ENCODE measurements around the gene CDC5L.

DNA sequence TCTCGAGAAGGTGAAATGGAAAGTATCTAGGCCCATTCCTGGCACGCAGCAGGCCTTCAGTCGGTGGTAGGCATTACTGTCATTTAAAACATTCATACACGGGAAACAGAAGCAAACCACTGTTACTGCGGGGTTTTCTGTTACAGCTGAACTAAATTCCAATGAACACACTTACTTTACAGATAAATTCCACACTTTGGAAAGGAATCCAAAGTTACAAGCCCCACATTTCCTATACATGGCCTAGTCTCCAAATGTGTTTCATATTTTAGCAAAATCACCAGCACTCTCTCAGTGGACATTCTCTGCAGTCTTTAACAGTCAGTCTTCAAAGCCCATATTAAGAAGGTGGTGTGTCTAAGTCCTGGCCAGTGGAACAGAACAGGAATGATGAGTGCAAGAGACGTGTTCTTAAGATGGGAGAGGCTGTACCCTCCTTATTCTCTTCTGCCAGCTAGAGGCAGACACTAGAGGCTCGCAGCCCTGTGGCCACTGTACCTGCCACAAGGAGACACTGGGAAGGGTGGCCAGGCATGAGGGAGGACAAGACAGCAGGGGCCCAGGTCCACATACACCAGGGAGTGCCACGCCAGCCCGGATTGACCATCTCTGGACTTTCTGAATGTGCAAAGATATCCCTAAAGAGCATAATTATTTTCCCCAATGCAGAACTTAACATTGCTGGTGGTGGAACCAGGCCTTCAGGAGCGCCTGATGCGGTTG is 76.4 kb downstream of the CDC5L start:
- TF ChIP-seq, protein P1, sequence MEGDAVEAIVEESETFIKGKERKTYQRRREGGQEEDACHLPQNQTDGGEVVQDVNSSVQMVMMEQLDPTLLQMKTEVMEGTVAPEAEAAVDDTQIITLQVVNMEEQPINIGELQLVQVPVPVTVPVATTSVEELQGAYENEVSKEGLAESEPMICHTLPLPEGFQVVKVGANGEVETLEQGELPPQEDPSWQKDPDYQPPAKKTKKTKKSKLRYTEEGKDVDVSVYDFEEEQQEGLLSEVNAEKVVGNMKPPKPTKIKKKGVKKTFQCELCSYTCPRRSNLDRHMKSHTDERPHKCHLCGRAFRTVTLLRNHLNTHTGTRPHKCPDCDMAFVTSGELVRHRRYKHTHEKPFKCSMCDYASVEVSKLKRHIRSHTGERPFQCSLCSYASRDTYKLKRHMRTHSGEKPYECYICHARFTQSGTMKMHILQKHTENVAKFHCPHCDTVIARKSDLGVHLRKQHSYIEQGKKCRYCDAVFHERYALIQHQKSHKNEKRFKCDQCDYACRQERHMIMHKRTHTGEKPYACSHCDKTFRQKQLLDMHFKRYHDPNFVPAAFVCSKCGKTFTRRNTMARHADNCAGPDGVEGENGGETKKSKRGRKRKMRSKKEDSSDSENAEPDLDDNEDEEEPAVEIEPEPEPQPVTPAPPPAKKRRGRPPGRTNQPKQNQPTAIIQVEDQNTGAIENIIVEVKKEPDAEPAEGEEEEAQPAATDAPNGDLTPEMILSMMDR (optimal IDR thresholded peaks at IDR 0.05 in 1 of 3, IDR thresholded peaks at IDR 0.05 in 1 of 3, conservative IDR thresholded peaks at IDR 0.05 in 1 of 3; ENCODE audit: extremely low read depth in 1 of 3, insufficient read depth in 2 of 3, low read length in 3 of 3), result no peak
- no peak for TF ChIP-seq EZH2 (IDR thresholded peaks at IDR 0.05; ENCODE audit: low read length)
